Measurements from ENCODE around the gene GNB2. TPM values are rescaled to one million over a fixed set of nuclear protein-coding genes. Genes with fewer than 3 reads are reported as not detected.
"Not testable (repeated sequence)": the region's sequence is repeated elsewhere in the genome, so short reads cannot be mapped to it uniquely, and the experiment has no call there.

The GNB2 gene
- total RNA-seq, 1 donor from 2014 or later = 120 TPM

DNA sequence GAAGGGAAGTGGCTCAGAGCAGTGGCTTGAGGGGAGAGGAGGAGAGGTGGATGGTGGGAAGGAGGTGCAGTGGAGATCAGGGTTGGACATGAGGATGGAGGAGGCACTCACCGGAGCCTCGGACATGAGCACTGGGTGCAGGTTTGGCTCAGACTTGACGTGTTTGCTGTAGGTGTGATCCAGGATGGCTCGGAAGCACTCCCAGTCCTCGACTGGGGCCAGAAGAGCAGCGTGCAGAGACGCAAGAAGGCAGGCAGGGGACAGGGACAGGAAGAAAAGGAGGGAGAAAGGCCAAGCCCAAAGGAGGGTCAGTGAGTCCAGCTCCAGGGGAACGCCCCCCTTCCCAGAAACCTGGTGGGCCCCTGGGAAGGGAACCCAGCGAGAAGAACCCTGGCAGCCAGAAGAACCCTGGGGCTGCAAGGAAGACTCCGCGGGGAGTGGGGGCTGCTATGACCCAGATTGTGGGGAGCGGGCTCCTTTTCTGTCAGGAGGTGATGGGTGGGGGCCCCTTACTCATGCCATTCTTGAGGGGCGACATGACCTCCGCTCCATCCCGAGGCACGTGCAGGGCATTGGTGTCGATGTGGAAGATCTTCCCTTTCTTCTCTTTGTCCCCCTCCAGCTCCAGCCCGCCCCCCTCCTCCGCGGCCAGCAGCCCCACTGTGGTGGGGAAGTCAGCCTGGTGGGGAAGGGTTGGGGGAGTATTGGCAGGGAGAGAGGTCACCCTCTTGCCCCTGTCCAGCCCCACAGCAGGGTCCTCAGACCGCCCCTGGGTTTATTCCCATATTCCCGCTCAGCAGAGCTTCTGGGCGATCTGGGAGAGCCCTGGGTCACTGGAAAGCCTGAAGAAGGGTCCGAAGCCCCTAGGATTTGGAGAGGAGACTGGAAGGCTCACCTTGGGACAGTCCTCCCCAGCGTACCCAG, 18.4 kb upstream of the GNB2 start:
- intact Hi-C loops (cut with DNase I) = no loop called here
- ATAC-seq (no peak), DNase-seq (ENCODE audit: missing footprints) (no peak)

GRCh38 chr7:100655908-100656674, 17.4 kb upstream of the GNB2 start, which contains the start of gene ACTL6B:
TSS of gene ACTL6B (minus strand) at chr7:100656448. CDS start at chr7:100656354, 94 bp downstream.
- intact Hi-C loops (cut with DNase I) = no loop called here
- ATAC-seq = peak; percentile 57
- peak; percentile 75 for DNase-seq (ENCODE audit: missing footprints)

- ATAC-seq; DNase-seq (ENCODE audit: missing footprints); intact Hi-C loops (cut with DNase I): not testable (repeated sequence)
Measured at GRCh38 chr7:100662194-100662776, 11.3 kb upstream of the GNB2 start.

- intact Hi-C loops (cut with DNase I) = no loop called here
- DNase-seq (ENCODE audit: missing footprints) = no peak
Measured at GRCh38 chr7:100665168-100665726, 8.3 kb upstream of the GNB2 start.

GRCh38 chr7:100667331-100668068, 6.0 kb upstream of the GNB2 start:
- no peak for ATAC-seq
- no peak for DNase-seq (ENCODE audit: missing footprints)
- intact Hi-C loops (cut with DNase I) = no loop called here

More at GRCh38 chr7:100665168-100665726, 8.3 kb upstream of the GNB2 start:
- no peak for ATAC-seq

DNA sequence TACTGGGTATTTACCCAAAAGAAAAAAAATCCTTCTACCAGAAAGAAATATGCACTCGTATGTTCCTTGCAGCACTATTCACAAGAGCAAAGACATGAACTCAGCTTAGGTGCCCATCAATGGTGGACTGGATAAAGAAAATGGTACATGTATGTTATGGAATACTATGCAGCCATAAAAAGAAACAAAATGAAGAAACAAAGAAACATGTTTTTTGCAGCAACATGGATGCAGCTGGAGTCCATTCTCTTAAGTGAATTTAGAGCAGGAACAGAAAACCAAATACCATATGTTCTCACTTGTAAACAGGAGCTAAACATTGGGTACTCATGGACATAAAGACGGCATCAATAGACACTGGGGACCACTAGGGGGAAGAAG, 5.5 kb upstream of the GNB2 start:
- DNase-seq (ENCODE audit: missing footprints) (no peak), ATAC-seq (no peak)
- intact Hi-C loops (cut with DNase I) = no loop called here

GRCh38 chr7:100669106-100669505, 4.4 kb upstream of the GNB2 start:
- DNase-seq (ENCODE audit: missing footprints); ATAC-seq; intact Hi-C loops (cut with DNase I): not testable (repeated sequence)

- intact Hi-C loops (cut with DNase I) = loop anchor here (5.0 kb wide), 3 partner anchors 43 to 203 kb away; partner anchors contain the start of genes FBXO24 and LRCH4
- no peak for ATAC-seq
- no peak for DNase-seq (ENCODE audit: missing footprints)
Measured at GRCh38 chr7:100670074-100670473, 3.5 kb upstream of the GNB2 start.

DNA sequence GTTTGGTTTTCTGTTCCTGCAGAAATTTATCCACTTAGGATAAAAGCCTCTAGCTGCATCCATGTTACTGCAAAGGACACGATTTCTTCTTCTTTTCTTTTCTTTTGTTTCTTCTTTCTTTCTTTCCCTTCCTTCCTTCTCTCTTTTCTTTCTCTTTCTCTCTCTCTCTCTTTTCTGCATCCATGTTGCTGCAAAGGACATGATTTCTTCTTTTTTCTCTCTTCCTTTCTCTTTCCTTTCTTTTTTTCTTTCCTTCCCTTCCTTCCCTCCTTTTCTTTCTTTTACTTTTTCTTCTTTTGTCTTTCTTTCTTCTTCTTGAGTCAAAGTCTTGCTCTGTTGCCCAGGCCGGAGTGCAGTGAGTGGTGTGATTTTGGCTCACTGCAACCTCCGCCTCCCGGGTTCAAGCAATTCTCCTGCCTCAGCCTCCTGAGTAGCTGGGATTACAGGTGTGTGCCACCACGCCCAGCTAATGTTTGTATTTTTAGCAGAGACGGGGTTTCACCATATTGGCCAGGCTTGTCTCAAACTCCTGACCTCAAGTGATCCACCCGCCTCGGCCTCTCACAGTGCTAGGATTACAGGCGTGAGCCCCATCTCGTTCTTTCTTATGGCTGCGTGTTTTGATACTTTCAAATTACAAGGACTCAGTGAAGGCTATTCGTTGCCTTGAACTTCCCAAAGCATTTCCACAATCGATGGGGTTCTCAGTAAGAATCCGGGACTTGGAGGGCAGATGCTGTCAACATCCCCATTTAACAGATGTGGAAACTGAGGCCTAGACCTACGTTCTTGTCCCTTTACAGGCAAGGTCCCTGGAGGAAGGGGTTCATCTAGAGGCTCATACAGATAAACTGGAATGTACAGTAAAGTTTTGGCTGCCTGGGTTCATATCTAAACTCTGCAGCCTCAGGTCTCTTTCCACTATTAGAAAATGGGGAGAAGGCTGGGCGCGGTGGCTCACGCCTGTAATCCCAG, 1.9 kb upstream of the GNB2 start:
- DNase-seq (ENCODE audit: missing footprints) = no peak
- intact Hi-C loops (cut with DNase I) = loop anchor here (5.0 kb wide), 3 partner anchors 44 to 204 kb away; partner anchors contain the start of genes FBXO24 and LRCH4

DNA sequence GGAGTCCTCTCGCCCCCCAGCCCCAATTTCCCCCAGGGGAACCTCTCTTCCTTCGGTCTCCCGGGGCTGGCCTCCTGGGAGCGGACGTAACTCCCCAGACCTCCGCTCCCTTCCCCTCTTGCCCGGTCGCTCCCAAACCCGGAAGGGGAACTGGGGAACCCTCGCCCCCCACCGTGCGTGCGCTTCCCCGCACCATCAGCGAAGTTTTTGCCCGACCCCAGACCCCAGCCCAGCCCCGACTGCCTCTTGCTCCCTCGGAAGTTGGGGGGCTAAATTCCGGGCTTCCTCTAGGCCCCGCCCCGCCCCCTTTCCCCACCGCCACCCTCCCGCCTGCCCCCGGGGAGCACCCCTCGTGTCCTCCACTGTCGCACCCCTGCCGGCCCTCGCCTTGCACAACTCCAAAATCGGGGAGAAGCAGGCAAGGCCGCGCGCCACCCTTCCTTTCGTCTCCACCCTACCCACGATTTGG, 436 bp downstream of the GNB2 start:
- DNase-seq (ENCODE audit: missing footprints) (peak; percentile 75), ATAC-seq (no peak)
- intact Hi-C loops (cut with DNase I) = loop anchor here (1.0 to 5.0 kb wide), 5 partner anchors 17 to 207 kb away; partner anchors contain the start of genes FBXO24, LRCH4 and MOSPD3

More for the DNA sequence above, 1.9 kb upstream of the GNB2 start:
- ATAC-seq = no peak

DNA sequence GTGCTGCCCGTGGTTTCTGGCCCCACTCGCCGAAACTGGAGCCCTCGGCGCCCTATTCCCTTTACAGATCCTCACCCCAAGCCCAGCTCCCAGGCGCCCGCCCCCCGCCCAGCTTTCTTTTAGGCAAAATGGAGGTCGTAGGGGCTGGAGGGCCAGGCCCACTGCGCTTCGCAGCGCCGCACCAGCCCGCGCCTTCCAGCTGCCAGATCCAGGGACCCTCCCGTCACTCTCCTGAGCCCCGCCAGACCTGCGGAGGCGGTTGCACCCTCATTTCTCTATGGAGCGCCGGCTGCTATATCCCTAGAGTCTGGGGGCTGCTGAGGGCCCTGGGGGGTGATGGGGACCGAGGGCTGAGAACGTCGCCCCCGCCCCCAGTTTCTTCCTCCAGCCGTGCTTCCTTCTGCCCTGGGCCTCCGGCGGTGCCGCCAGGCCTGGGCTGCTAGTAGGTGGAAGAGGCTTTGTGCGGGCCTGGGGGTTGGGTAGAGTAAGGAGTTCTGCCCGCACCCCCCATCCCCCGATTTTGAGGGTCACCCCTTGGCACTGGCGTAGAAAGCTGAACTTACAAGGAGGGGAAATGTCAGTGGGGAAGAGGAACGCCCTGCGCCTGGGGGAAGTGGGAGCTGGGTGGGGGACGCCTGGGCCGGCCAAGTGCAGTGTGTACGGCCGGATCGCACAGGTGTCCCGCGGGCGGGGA, 1.0 kb downstream of the GNB2 start:
- intact Hi-C loops (cut with DNase I) = loop anchor here (2.0 to 5.0 kb wide), 4 partner anchors 16 to 207 kb away; partner anchors contain the start of genes FBXO24 and LRCH4
- no peak for ATAC-seq

DNA sequence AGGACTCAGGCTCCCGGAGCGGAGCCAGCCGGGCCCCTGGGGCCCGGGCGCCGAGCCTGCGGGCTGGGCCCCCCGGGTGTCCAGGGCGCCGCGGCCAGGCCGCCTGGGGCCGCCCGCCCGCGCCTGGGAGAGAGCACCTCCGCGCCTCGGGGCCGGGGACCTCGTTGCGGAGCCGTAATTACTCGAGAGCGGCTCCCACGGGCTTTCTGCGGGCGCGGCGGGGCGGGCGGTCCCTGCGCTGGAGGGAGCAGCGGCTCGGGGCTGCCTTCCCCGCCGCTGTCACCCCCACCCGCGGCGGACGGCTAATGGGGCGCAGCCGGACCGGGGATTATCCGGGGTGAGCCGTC, 1.5 kb downstream of the GNB2 start:
- ATAC-seq = no peak
- intact Hi-C loops (cut with DNase I) = loop anchor here (2.0 kb wide), 1 partner anchor 16 kb away; no protein-coding TSS in a partner anchor

More for the DNA sequence above, 1.0 kb downstream of the GNB2 start:
- peak; percentile 76 for DNase-seq (ENCODE audit: missing footprints)

DNA sequence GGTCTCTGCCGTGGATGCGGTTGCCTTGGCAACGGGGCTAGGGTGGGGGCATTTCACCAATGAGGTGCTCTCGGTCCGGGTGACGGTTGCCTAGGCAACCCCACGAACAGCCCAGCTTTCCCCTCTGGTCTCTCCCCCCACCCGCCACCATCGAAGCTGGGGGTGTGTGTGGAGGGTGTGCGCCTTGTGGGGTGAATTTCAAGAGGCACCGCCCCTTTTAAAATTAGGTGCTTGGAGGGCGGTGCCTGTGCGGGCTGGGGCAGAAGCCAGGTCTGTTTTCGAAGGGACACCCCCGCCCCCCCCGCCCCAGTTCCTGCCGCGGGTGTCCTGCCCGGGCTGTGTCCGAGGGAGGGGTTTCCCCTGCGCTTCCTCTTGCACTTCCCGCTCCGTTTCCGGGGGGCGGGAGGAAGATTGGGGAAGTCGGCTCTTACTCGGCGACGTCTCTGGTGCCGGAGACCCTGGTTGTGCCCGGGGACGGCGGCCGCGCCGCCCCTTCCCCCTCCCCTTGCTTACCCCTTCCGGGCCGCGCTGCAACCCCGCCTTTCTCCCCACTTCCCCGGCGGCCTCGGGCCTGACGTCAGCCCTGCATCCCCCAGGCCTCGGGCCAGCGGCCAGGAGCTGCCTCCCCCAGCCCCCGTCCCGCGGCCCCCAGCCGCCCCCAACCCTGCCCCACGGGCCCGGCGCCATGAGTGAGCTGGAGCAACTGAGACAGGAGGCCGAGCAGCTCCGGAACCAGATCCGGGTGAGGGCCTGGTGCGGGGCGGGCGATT, 2.2 kb downstream of the GNB2 start:
- intact Hi-C loops (cut with DNase I) = loop anchor here (2.0 kb wide), 1 partner anchor 15 kb away; no protein-coding TSS in a partner anchor
- ATAC-seq = peak; percentile 15
- peak; percentile 95 for DNase-seq (ENCODE audit: missing footprints)

More for the DNA sequence above, 1.5 kb downstream of the GNB2 start:
- DNase-seq (ENCODE audit: missing footprints) = no peak

- ATAC-seq = no peak
- intact Hi-C loops (cut with DNase I) = no loop called here
- peak; percentile 73 for DNase-seq (ENCODE audit: missing footprints)
Measured at GRCh38 chr7:100676501-100677306, 3.2 kb downstream of the GNB2 start.

Measured in Right ventricle myocardium inferior (tissue), 1 donor.